ENCODE measurements around the gene SSUH2.
A peak's percentile ranks its signal among the peaks of the same experiment; 100 is the strongest.

SSUH2 gene

GRCh38 chr3:8662594-8662993 is 18.0 kb upstream of the SSUH2 start:
- DNase-seq (ENCODE audit: low spot score), result no peak
- no peak for TF ChIP-seq CTCF (IDR thresholded peaks at IDR 0.05; ENCODE audit: borderline replicate concordance, control extremely low read depth, extremely low read depth, insufficient read depth, missing control alignments)
- in situ Hi-C loops (cut with MboI; ENCODE audit: low sequenced_read_pairs, unreplicated experiment), result no loop called here

- no peak for TF ChIP-seq CTCF (IDR thresholded peaks at IDR 0.05; ENCODE audit: borderline replicate concordance, control extremely low read depth, extremely low read depth, insufficient read depth, missing control alignments)
- in situ Hi-C loops (cut with MboI; ENCODE audit: low sequenced_read_pairs, unreplicated experiment), result no loop called here
Measured at GRCh38 chr3:8660175-8661118, 15.8 kb upstream of the SSUH2 start.

GRCh38 chr3:8659242-8659641 is 14.6 kb upstream of the SSUH2 start:
- TF ChIP-seq CTCF (IDR thresholded peaks at IDR 0.05; ENCODE audit: borderline replicate concordance, control extremely low read depth, extremely low read depth, insufficient read depth, missing control alignments), result no peak
- no peak for DNase-seq (ENCODE audit: low spot score)
- in situ Hi-C loops (cut with MboI; ENCODE audit: low sequenced_read_pairs, unreplicated experiment), result no loop called here

More at GRCh38 chr3:8660175-8661118, 15.8 kb upstream of the SSUH2 start:
- DNase-seq (ENCODE audit: low spot score), result no peak

GRCh38 chr3:8658306-8659212 is 14.0 kb upstream of the SSUH2 start:
- no peak for TF ChIP-seq CTCF (IDR thresholded peaks at IDR 0.05; ENCODE audit: borderline replicate concordance, control extremely low read depth, extremely low read depth, insufficient read depth, missing control alignments)
- in situ Hi-C loops (cut with MboI; ENCODE audit: low sequenced_read_pairs, unreplicated experiment), result no loop called here
- peak; percentile 66 for DNase-seq (ENCODE audit: low spot score)

GRCh38 chr3:8657804-8658305 is 13.3 kb upstream of the SSUH2 start:
- peak; percentile 42 for DNase-seq (ENCODE audit: low spot score)
- TF ChIP-seq CTCF (IDR thresholded peaks at IDR 0.05; ENCODE audit: borderline replicate concordance, control extremely low read depth, extremely low read depth, insufficient read depth, missing control alignments), result no peak
- in situ Hi-C loops (cut with MboI; ENCODE audit: low sequenced_read_pairs, unreplicated experiment), result no loop called here

GRCh38 chr3:8656240-8656639 is 11.6 kb upstream of the SSUH2 start:
- in situ Hi-C loops (cut with MboI; ENCODE audit: low sequenced_read_pairs, unreplicated experiment), result no loop called here
- TF ChIP-seq CTCF (IDR thresholded peaks at IDR 0.05; ENCODE audit: borderline replicate concordance, control extremely low read depth, extremely low read depth, insufficient read depth, missing control alignments), result no peak
- no peak for DNase-seq (ENCODE audit: low spot score)
